Peyer's patch (tissue), 4 donors: ENCODE measurements around the gene IPP. TPM values are rescaled to one million over a fixed set of nuclear protein-coding genes. Genes with fewer than 3 reads are reported as not detected.
A peak's percentile ranks its signal among the peaks of the same experiment; 100 is the strongest.

Experiments
- DNase-seq, 3 donors: peaks; one replicate each; pipeline ENCODE4 v3.0.0-alpha.2; 2017 to 2019
- H3K27ac ChIP-seq, 4 donors: fragments of 200-600 bp; sonication (generic); one replicate each; pipeline ENCODE4 v1.5.1; 2016 to 2019
- H3K27me3 ChIP-seq, 2 donors: fragments of 200-600 bp; sonication (generic); one replicate each; pipeline ENCODE4 v1.5.1; 2019
- H3K36me3 ChIP-seq, 3 donors: fragments of 200-600 bp; sonication (generic); one replicate each; pipeline ENCODE4 v1.5.1; 2016 to 2019
- H3K4me1 ChIP-seq, 4 donors: fragments of 200-600 bp; sonication (generic); one replicate each; pipeline ENCODE4 v1.5.1; 2016 to 2019
- H3K4me3 ChIP-seq, 4 donors: fragments of 200-600 bp; sonication (generic); 1 replicate in 3 of 4; 2 replicates in 1 of 4; pipeline ENCODE4 v1.5.1; 2016 to 2019; ENCODE audit warnings: mild to moderate bottlenecking in 1 of 4
- H3K9me3 ChIP-seq, 4 donors: fragments of 200-600 bp; sonication (generic); one replicate each; pipeline ENCODE4 v1.5.1; 2016 to 2019; ENCODE audit warnings: mild to moderate bottlenecking in 1 of 4
- POLR2A ChIP-seq, 2 donors: fragments of 450-650 bp; IDR thresholded peaks; one replicate each; pipeline ENCODE4 v1.5.1; 2017; ENCODE audit warnings: antibody characterized with exemption in 2 of 2, mild to moderate bottlenecking in 2 of 2, moderate library complexity in 2 of 2
- total RNA-seq, 4 donors: library from RNA; depleted of rRNA; stranded (reverse); fragments of >200 nt; gene quantifications; one replicate each; pipeline ENCODE4 v1.1.0, GENCODE V29; 2016
- TF ChIP-seq, protein P1 (sequence below), 6 experiments: fragments of 450-650 bp in 4 of 6; fragments of 200-600 bp in 2 of 6; sonication (generic) in 1 of 6; IDR thresholded peaks; one replicate each; pipeline ENCODE4 v1.5.1; 2017 to 2019; ENCODE audit warnings: antibody characterized with exemption in 6 of 6, mild to moderate bottlenecking in 3 of 6, moderate library complexity in 1 of 6

The IPP gene
- total RNA-seq, 4 donors from 2014 or later, result 8.9 to 17.2 (median 12.1) TPM

- Histone ChIP-seq H3K27ac (peak within 1 kb of the TSS; percentile 95 to 99 (median 96)), H3K4me1 (peaks cover 0 to 11% (median 1%) of the 10 kb centered on the region in 4 donors), H3K36me3 (peaks cover 0 to 13% (median 0%) of the 10 kb centered on the region in 3 donors), H3K27me3 (no peaks in the 10 kb centered on the region), H3K4me3 (peak within 1 kb of the TSS; percentile 62 to 98 (median 83)), H3K9me3 (no peaks in the 10 kb centered on the region)
- peak in 1 of 2 donors; percentile 18 for TF ChIP-seq POLR2A (IDR thresholded peaks at IDR 0.05)
- TF ChIP-seq, protein P1, sequence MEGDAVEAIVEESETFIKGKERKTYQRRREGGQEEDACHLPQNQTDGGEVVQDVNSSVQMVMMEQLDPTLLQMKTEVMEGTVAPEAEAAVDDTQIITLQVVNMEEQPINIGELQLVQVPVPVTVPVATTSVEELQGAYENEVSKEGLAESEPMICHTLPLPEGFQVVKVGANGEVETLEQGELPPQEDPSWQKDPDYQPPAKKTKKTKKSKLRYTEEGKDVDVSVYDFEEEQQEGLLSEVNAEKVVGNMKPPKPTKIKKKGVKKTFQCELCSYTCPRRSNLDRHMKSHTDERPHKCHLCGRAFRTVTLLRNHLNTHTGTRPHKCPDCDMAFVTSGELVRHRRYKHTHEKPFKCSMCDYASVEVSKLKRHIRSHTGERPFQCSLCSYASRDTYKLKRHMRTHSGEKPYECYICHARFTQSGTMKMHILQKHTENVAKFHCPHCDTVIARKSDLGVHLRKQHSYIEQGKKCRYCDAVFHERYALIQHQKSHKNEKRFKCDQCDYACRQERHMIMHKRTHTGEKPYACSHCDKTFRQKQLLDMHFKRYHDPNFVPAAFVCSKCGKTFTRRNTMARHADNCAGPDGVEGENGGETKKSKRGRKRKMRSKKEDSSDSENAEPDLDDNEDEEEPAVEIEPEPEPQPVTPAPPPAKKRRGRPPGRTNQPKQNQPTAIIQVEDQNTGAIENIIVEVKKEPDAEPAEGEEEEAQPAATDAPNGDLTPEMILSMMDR (IDR thresholded peaks at IDR 0.05), result peak in 3 of 6 experiments; percentile 49 to 61 (median 55)
- DNase-seq, result peak; percentile 58 to 82 (median 82)
These were observed 62.4 kb downstream of the IPP start, which contains the start of gene TMEM69 for GRCh38 chr1:45687754-45688740. Gene TMEM69 (plus strand): TSS chr1:45688181. CDS start chr1:45691069, 2,888 bp downstream.

DNA sequence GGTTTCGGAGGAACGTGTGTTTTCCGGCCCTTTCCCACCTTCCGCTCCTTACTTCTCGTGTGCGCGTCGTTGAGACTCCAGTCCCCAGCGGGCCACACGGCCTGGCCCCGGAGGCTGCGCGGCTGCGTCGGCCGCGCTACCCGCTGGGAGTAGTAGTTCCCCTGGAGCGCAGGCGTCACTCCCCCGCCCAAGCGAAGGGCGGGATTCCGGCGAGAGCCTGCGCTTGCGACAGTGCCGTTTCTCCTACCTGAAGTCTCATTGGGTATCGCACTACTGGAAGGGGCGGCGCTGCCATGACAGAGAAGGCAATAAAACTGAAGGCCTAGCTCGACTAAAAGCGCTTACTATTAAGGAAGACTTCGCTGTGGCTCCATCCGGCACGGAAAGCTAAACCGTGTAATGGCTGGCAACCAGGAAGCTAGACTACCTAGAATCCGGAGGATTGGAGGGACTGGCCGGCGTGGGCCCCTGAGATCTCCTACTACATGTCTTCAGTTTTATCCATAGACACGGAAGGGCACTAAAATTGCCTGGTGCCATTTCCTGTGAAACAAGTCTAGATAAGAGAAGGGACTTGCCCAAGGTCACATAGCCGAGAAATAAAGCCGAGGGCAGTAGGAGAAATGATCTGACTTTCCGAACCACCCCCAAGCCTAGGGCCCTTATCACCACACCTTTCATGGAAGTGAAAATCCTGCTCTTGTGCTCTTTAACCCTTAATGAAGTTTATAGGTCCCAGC, 63.3 kb downstream of the IPP start:
- H3K27ac ChIP-seq, result peak overlapping the region; percentile 95 to 99 (median 96)
- TF ChIP-seq, protein P1 (IDR thresholded peaks at IDR 0.05), result no peak
- peak; percentile 77 to 94 for TF ChIP-seq POLR2A (IDR thresholded peaks at IDR 0.05)
- DNase-seq, result peak; percentile 96 to 99 (median 97)
- peaks cover 0 to 18% (median 1%) of the 10 kb centered on the region in 4 donors for H3K4me1 ChIP-seq
- no peaks in the 10 kb centered on the region for H3K27me3 ChIP-seq
- H3K4me3 ChIP-seq, result peak overlapping the region; percentile 62 to 98 (median 83)
- no peaks in the 10 kb centered on the region for H3K9me3 ChIP-seq
- H3K36me3 ChIP-seq, result peaks cover 0 to 12% (median 0%) of the 10 kb centered on the region in 3 donors

GRCh38 chr1:45686288-45687013, 64.0 kb downstream of the IPP start, which contains the start of gene GPBP1L1:
Gene GPBP1L1 (minus strand): TSS chr1:45686533. CDS start chr1:45659087, 27,446 bp downstream.
- peak; percentile 96 to 99 (median 99) for DNase-seq
- Histone ChIP-seq H3K4me1 (peaks cover 0 to 25% (median 2%) of the 10 kb centered on the region in 4 donors), H3K36me3 (peaks cover 0 to 8% (median 0%) of the 10 kb centered on the region in 3 donors), H3K27me3 (no peaks in the 10 kb centered on the region), H3K4me3 (peak within 1 kb of the TSS; percentile 62 to 98 (median 83)), H3K27ac (peak within 1 kb of the TSS; percentile 95 to 99 (median 96)), H3K9me3 (no peaks in the 10 kb centered on the region)
- TF ChIP-seq, protein P1 (IDR thresholded peaks at IDR 0.05), result peak in 1 of 6 experiments; percentile 2
- peak; percentile 42 to 77 for TF ChIP-seq POLR2A (IDR thresholded peaks at IDR 0.05)

- Histone ChIP-seq H3K9me3 (no peaks in the 10 kb centered on the region), H3K27ac (peak overlapping the region; percentile 95 to 99 (median 96)), H3K4me1 (peaks cover 0 to 30% (median 5%) of the 10 kb centered on the region in 4 donors), H3K36me3 (peaks cover 0 to 3% (median 0%) of the 10 kb centered on the region in 3 donors), H3K27me3 (no peaks in the 10 kb centered on the region), H3K4me3 (peak overlapping the region; percentile 62 to 98 (median 83))
- TF ChIP-seq POLR2A (IDR thresholded peaks at IDR 0.05), result no peak
- TF ChIP-seq, protein P1 (IDR thresholded peaks at IDR 0.05), result peak in 1 of 6 experiments; percentile 11
- DNase-seq, result peak; percentile 69 to 88 (median 82)
These were observed 64.5 kb downstream of the IPP start for GRCh38 chr1:45686015-45686287.
